Measurements from ENCODE around the gene NET1.

Gene NET1

GRCh38 chr10:5485948-5486852, 73.8 kb downstream of the NET1 start:
- no peak for DNase-seq

DNA sequence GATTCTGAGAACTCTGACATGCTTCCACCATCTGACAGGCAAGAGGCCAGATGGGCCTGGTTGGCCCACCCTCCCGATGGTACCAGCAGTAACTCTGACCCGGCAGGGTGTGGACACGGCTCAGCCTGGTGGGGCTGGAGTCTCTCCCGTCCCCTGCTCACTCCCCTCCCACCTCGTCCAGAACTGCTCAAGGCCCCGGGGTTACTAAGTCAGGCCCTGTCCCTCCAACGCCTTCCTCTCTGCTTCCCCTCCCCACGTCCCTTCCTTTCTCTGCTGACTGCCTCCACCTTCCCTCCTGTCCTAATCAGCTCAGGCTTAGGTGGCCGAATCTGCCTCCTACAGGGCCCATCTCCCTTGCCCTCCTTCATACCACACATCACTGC, 74.5 kb downstream of the NET1 start:
- DNase-seq = no peak

GRCh38 chr10:5488272-5489161, 76.2 kb downstream of the NET1 start:
- no peak for DNase-seq

- no peak for DNase-seq
These were observed 77.7 kb downstream of the NET1 start for GRCh38 chr10:5490032-5490431.

DNA sequence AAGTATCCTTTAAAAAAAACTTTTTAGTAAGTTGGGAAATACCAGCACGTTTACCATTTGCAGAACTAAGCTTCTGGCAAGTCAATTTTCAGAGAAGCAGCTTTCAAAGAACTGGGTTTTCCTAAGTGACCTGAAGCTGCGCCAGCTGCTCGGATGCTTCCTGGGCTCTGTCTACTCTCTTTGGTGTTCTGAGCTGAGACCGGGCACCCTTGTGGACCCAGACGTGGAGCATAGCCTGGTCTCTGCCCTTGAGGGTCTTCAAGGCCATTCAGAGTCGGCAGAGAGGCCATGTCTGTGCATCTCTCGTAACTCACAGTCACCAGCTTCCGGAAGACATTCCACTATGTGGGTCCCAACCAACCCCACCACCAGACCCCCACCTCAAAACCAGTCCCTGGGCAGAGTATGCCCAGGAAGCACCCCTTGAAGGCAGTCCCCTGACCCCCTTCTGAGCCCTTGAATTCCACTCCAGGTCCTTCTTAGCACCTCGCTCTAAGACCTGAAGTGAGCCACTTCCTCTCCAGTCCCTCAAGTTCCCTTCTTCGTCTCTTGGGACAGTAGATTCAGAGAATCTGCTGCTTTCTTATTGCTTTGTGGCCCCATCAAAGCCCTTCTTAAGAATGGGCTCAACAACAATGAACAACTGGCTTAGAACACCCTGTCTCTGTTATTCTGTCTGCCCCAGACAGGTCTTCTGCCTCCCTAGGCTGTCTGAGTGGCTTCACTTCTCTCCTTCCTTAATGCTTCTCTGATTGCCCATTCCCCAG, 78.5 kb downstream of the NET1 start:
- DNase-seq = no peak

GRCh38 chr10:5491477-5491876, 79.1 kb downstream of the NET1 start:
- DNase-seq = no peak

DNA sequence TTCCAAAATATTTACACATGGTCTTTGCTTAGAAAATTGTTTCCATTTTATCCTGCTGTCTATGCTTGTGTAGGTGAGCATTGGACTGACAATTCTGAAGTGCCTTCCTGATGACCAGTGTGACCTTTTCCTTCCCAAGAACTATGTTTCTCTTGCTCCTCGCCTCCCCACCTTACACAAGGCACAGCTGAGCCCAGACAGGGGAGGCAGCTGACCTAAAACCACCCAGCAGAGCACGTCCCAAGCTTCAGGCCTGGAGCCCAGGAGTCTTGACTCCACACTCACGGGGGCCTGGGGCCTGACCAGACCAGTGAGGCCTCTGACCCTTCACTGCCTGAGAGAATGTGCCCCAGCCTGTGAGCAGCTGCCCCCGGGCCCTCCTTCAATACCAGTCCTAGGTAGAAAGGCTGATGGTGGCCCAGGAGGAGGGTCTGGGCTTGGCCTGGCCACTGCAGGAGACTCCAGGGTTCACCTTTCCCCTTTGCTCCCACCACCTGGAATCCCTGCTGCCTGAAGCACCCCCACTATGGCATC, 80.0 kb downstream of the NET1 start:
- DNase-seq = no peak

- DNase-seq = no peak
These were observed 80.7 kb downstream of the NET1 start for GRCh38 chr10:5492929-5493576.

DNA sequence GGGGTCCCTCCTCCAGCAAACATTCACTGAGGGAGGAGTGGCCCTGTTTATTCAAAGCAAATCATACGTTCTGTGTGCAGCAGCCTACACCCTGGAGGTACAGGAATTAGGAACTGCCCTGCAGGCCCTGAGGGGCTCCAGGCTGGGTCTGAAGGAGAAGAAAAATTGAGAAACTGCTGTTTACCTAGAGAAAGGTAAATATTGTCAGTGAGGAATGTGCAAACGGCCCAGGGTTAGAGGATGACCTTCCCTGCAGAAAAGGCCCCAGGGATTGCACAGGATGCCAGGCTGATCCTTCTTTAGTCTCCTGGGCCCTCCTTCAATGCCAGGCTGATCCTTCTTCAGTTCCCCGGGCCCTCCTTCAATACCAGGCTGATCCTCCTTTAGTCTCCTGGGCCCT, 81.3 kb downstream of the NET1 start:
- DNase-seq = no peak

GRCh38 chr10:5494611-5495010, 82.3 kb downstream of the NET1 start:
- DNase-seq = no peak

DNA sequence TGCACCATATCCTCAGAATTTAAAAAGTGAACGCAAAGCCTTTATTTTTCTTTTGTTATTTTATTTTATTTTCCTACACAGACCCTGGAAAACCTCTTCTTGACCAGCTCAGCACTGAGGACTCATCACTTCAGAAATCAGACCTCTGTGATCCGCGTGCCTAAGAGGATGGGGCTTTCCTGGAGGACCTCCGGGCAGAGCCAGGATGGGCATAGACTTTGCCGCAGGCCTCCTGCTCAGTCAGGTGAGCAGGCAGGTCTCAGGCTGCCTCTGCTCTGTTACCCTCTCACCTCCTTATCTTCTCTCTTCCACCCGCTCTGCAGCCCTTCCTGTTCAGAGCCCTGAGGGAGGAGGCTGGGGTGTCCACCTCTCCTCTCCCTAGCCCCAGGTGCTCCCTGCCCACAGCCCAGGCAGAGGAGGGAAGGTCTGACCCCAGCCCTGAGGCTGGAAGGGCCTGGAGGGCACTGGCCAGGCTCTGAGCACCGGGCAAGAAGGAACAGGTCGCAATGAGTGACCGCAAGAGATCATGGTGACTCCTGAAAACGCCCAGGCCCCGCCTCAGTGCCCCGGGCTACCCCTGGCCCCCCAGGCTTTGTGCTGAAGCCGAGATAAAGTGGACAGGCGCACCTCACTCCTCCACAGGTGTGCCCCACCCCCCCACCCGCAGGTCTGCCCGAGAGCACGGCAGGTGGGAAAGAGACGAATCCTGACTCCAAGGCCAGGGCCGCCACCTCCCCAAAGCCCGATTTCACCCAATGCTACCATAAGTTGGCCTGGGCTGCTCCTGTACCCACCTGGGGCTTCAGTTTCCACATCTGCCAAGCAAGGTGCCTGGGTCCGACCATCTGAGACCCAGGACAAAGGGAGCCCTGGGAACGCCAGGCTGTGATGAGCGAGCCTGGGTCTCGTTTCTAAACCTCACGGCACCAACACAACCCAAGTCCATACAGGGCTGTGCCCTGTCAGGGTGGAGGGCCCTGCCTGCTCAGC, 84.2 kb downstream of the NET1 start:
- no peak for DNase-seq

DNA sequence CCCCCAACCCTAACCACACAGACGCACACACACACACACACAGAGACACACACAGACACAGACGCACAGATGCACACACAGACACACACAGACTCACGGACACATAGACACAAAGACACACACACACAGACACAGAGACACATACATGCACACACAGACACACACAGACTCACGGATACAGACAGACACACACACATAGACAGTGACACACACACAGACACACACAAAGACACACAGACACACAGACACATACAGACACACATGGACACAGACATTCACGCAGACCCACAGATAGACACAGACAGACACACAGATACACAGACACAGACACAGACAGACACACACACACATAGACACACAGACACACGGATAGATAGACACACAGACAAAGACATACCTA, 84.9 kb downstream of the NET1 start:
- DNase-seq = no peak

DNA sequence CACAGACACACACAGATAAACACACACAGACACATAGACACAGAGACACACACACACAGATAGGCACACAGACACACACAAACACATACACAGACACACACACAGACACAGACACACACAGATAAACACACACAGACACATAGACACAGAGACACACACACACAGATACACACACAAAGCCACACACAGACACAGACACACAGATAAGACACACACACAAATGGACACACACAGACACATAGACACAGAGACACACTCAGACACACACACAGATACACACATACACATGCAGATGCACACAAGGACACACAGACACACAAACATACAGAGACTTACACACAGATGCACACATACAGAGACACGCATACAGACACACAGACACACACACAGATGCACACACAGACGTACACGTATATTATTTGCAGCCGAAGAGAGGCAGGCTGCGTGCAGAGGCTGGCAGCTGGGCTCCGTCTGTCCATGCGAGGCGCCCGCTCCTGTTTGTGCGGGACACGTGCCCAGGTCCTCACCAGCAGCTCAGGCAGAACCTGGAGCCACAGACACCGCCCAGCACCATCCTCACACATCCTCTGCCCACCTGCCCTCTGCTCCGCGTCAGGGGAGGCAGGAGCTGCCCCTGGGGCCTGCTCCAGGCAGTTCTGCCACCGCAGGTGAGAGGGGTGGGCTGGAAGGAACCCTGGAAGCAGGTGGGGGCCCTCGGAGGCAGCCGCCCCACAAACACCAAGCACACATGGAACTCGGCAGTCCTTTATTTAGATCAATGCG, 85.8 kb downstream of the NET1 start:
- no peak for DNase-seq

GRCh38 chr10:5498791-5499492, 86.6 kb downstream of the NET1 start:
- DNase-seq = no peak

- DNase-seq = no peak
These were observed 87.3 kb downstream of the NET1 start, which contains the start of gene CALML5 for GRCh38 chr10:5499493-5500140. Gene CALML5 (minus strand): TSS chr10:5499570. CDS start chr10:5499438, 132 bp downstream.

DNA sequence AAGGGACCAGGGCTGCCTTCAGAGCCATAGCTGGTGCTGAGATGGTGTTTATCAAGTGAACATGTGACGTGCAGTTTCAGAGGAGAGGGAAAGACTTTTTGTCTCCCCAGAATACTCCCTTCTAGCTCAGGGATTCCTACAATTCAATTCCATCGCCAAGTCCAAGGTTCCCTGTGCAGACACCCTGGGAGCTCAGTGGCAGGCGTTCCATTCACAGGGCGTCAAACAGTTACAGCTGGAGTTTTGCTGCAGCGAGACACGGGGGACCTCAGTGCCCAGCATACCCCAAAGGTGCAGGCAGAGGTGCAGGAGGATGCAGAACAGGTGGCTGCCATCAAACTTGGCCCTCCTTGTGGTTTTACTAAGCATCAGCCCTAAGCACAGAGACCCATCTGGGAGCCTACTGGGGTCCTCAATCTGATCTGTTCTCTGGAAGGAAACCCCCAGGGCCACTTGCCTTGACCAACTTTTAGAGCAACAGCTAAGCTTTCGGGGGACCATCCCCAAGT, 87.9 kb downstream of the NET1 start:
- DNase-seq = no peak

DNA sequence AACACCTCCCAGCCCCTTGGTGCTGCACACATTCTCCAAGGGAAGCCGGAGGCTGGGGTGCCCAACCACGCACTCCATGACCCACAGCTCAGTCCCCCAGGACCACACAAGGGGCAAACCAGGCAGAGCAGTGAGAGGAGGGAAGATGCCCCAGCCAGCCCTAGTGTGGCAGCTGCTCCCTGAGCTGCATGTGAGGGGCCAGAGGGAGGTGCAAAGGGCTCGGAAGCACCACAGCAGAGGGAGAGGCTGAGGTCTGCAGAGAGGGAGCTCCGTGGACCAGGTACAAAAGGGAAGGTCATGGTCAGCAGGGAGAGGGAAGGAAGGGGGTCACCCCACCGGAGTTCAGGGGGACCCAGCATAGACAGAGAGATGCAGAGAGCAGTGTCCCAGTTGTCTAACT, 88.6 kb downstream of the NET1 start:
- DNase-seq = no peak

- DNase-seq = no peak
These were observed 89.7 kb downstream of the NET1 start for GRCh38 chr10:5502061-5502521.

Measured in CD4-positive, alpha-beta T cell treated with Interleukin-4 for 4 hours (primary cell).